Naive thymus-derived CD4-positive, alpha-beta T cell (primary cell): ENCODE measurements around the gene CD93. TPM values are rescaled to one million over a fixed set of nuclear protein-coding genes. Genes with fewer than 3 reads are reported as not detected.

Experiments used
- ATAC-seq: fragments of 150-1000 bp; cut with Tn5 transposase; 2 replicates; pipeline ENCODE4 v1.10.0; 2021; ENCODE audit warnings: mild to moderate bottlenecking, moderate library complexity
- CTCF ChIA-PET: fragments of 350-600 bp; sonication (Branson Sonifier 250); formaldehyde crosslinking; loops from one replicate; lab custom pipeline; 2021; ENCODE audit warnings: antibody characterized with exemption; lab: Charles Lee
- POLR2A ChIA-PET: fragments of 350-600 bp; sonication (Branson Sonifier 250); formaldehyde crosslinking; loops from one replicate; lab custom pipeline; 2021; ENCODE audit warnings: antibody characterized with exemption, inconsistent platforms; lab: Charles Lee
- DNase-seq, 9 donors: peaks; one replicate each; pipeline versions ENCODE4 v3.0.0 to v3.0.0-alpha.2; 2020 to 2022; ENCODE audit warnings: mixed read lengths in 1 of 9
- H3K27ac ChIP-seq: one replicate; pipeline ENCODE4 v1.7.0; 2013; ENCODE audit warnings: mild to moderate bottlenecking, low read depth, low read length, moderate library complexity
- H3K27me3 ChIP-seq, 2 donors: one replicate each; pipeline ENCODE4 v1.7.0; 2013; ENCODE audit warnings: low read length in 2 of 2, mild to moderate bottlenecking in 2 of 2, moderate library complexity in 2 of 2; ENCODE audit not compliant: control insufficient read depth in 2 of 2, insufficient read depth in 2 of 2
- H3K36me3 ChIP-seq, 3 experiments: 1 replicate in 2 of 3; 2 replicates in 1 of 3; pipeline ENCODE4 v1.7.0; 2013; ENCODE audit warnings: low read length in 3 of 3, mild to moderate bottlenecking in 3 of 3, moderate library complexity in 1 of 3; ENCODE audit not compliant: insufficient read depth in 3 of 3, control insufficient read depth in 2 of 3
- H3K4me1 ChIP-seq, 2 donors: one replicate each; pipeline ENCODE4 v1.7.0; 2013; ENCODE audit warnings: low read length in 2 of 2, mild to moderate bottlenecking in 2 of 2, moderate library complexity in 1 of 2; ENCODE audit not compliant: control insufficient read depth in 2 of 2, insufficient read depth in 2 of 2
- H3K4me3 ChIP-seq: 2 replicates; pipeline ENCODE4 v1.7.0; 2013; ENCODE audit warnings: mild to moderate bottlenecking, low read length
- H3K9me3 ChIP-seq, 3 experiments: 1 replicate in 2 of 3; 2 replicates in 1 of 3; pipeline ENCODE4 v1.7.0; 2013; ENCODE audit warnings: low read length in 3 of 3; ENCODE audit not compliant: control insufficient read depth in 2 of 3
- H3K27ac Mint-ChIP-seq, 9 donors: one replicate each; pipeline ENCODE4 v1.8.0; 2020 to 2022; ENCODE audit warnings: mixed read lengths in 9 of 9, mild to moderate bottlenecking in 8 of 9, moderate library complexity in 5 of 9, inconsistent platforms in 2 of 9
- H3K27me3 Mint-ChIP-seq, 5 donors: one replicate each; pipeline ENCODE4 v1.8.0; 2021 to 2022; ENCODE audit warnings: mixed read lengths in 5 of 5, mild to moderate bottlenecking in 1 of 5
- H3K36me3 Mint-ChIP-seq, 5 donors: one replicate each; pipeline ENCODE4 v1.8.0; 2020 to 2022; ENCODE audit warnings: mixed read lengths in 5 of 5, mild to moderate bottlenecking in 3 of 5, inconsistent platforms in 1 of 5
- H3K4me1 Mint-ChIP-seq, 7 donors: one replicate each; pipeline ENCODE4 v1.8.0; 2020 to 2022; ENCODE audit warnings: mixed read lengths in 7 of 7, mild to moderate bottlenecking in 3 of 7, inconsistent platforms in 1 of 7
- H3K4me3 Mint-ChIP-seq, 10 donors: one replicate each; pipeline ENCODE4 v1.8.0; 2020 to 2022; ENCODE audit warnings: mild to moderate bottlenecking in 10 of 10, mixed read lengths in 10 of 10, moderate library complexity in 6 of 10, inconsistent platforms in 2 of 10
- H3K9me3 Mint-ChIP-seq, 11 donors: one replicate each; pipeline ENCODE4 v1.8.0; 2020 to 2022; ENCODE audit warnings: mixed read lengths in 11 of 11, mild to moderate bottlenecking in 4 of 11, inconsistent platforms in 1 of 11, moderate library complexity in 1 of 11
- intact Hi-C, 2 donors: fragments of 100-400 bp; cut with micrococcal nuclease; formaldehyde crosslinking; loops; one replicate each; pipeline ENCODE4 v1.15.1; 2023
- polyA plus RNA-seq, 2 donors: library from polyadenylated mRNA; unstranded; fragments of 300-500 nt; fragmentation: Illumina TruSeq; gene quantifications; one replicate each; pipeline ENCODE4 v1.2.3, GENCODE V29; 2021
- total RNA-seq, 6 experiments: library from RNA in 5 of 6; stranded (reverse) in 5 of 6; gene quantifications; 1 replicate in 5 of 6; 2 replicates in 1 of 6; pipeline ENCODE4 v1.2.3 and lab custom pipeline; 2021 to 2026

CD93 gene
- total and polyA plus RNA-seq, 7 experiments from 2014 or later: 0.02 to 61.2 (median 2.6) TPM; not detected in 1

DNA sequence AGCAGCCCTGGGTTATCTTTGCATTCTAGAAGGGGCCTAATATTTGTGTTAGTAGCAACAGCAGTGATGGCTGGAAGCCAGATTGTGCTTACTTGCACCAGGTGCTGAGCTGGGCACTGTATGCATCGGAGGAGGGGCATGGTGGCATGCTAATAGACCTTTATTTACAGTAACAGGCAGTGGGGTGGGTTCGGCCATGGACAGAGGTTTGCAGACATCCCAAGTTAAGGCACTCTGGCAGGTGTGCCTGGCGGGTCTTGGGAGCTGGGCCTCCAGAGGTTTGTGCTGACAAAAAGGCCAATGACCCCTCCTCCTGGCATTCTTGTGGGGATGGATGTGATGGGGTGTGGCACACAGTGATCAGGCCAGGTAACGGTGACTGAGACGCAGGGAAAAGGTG, 39.0 kb upstream of the CD93 start:
- peaks cover 0 to 11% (median 7%) of the 10 kb centered on the region in 5 donors for H3K27me3 Mint-ChIP-seq
- no peaks in the 10 kb centered on the region for H3K36me3 Mint-ChIP-seq
- Histone ChIP-seq H3K27ac (no peak overlapping the region), H3K27me3 (no peaks in the 10 kb centered on the region), H3K36me3 (no peaks in the 10 kb centered on the region), H3K4me3 (no peak overlapping the region), H3K9me3 (no peaks in the 10 kb centered on the region), H3K4me1 (no peaks in the 10 kb centered on the region)
- H3K27ac Mint-ChIP-seq: no peak overlapping the region
- peaks cover 0 to 2% (median 0%) of the 10 kb centered on the region in 11 donors for H3K9me3 Mint-ChIP-seq
- ATAC-seq (no peak), DNase-seq (no peak)
- H3K4me3 Mint-ChIP-seq: no peak overlapping the region
- intact Hi-C loops: no loop called here
- H3K4me1 Mint-ChIP-seq: peaks cover 0 to 13% (median 0%) of the 10 kb centered on the region in 7 donors
- POLR2A ChIA-PET: no interaction called here
- CTCF ChIA-PET: no interaction called here

DNA sequence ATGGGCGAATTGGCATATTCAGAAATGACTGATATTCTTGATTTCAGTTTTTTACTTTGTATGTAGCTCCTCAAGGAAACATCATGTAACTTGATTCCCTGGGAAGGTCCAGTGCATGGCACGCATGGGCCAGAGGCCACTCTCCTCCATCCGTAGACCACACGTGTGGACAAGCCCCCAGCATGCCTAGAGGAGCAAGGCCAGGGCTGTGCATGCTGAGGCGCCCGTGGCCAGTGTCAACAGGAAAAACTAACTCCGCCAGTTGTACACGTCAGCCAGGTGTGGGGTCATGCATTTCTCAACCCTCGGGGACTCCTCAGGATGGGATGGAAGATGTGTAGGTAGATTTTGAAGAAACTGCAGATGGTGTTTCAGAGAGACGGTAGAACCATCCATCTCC, 37.8 kb upstream of the CD93 start:
- Mint-ChIP-seq H3K4me1 (peaks cover 0 to 10% (median 0%) of the 10 kb centered on the region in 7 donors), H3K27me3 (peaks cover 0 to 14% (median 9%) of the 10 kb centered on the region in 5 donors), H3K9me3 (peaks cover 0 to 2% (median 0%) of the 10 kb centered on the region in 11 donors), H3K36me3 (no peaks in the 10 kb centered on the region), H3K27ac (no peak overlapping the region), H3K4me3 (no peak overlapping the region)
- Histone ChIP-seq H3K36me3 (no peaks in the 10 kb centered on the region), H3K27ac (no peak overlapping the region), H3K4me1 (no peaks in the 10 kb centered on the region), H3K4me3 (no peak overlapping the region), H3K9me3 (no peaks in the 10 kb centered on the region), H3K27me3 (no peaks in the 10 kb centered on the region)
- CTCF ChIA-PET: no interaction called here
- ATAC-seq (no peak), DNase-seq (no peak)
- POLR2A ChIA-PET: no interaction called here
- intact Hi-C loops: no loop called here

GRCh38 chr20:23122796-23123655, 36.9 kb upstream of the CD93 start:
- intact Hi-C loops: no loop called here
- peaks cover 0 to 2% (median 0%) of the 10 kb centered on the region in 11 donors for H3K9me3 Mint-ChIP-seq
- ChIA-PET POLR2A (no interaction called here), CTCF (no interaction called here)
- H3K36me3 Mint-ChIP-seq: no peaks in the 10 kb centered on the region
- H3K4me3 ChIP-seq: no peak overlapping the region
- no peaks in the 10 kb centered on the region for H3K36me3 ChIP-seq
- DNase-seq (no peak), ATAC-seq (no peak)
- H3K27me3 Mint-ChIP-seq: peaks cover 0 to 14% (median 9%) of the 10 kb centered on the region in 5 donors
- H3K4me3 Mint-ChIP-seq: no peak overlapping the region
- no peak overlapping the region for H3K27ac ChIP-seq
- H3K27me3 ChIP-seq: no peaks in the 10 kb centered on the region
- H3K4me1 Mint-ChIP-seq: peaks cover 0 to 10% (median 0%) of the 10 kb centered on the region in 7 donors
- H3K9me3 ChIP-seq: no peaks in the 10 kb centered on the region
- H3K4me1 ChIP-seq: no peaks in the 10 kb centered on the region
- H3K27ac Mint-ChIP-seq: no peak overlapping the region

GRCh38 chr20:23122321-23122720, 36.2 kb upstream of the CD93 start:
- ChIA-PET CTCF (no interaction called here), POLR2A (no interaction called here)
- Mint-ChIP-seq H3K4me1 (peaks cover 0 to 10% (median 0%) of the 10 kb centered on the region in 7 donors), H3K27ac (no peak overlapping the region), H3K36me3 (no peaks in the 10 kb centered on the region), H3K9me3 (peaks cover 0 to 2% (median 0%) of the 10 kb centered on the region in 11 donors), H3K4me3 (no peak overlapping the region), H3K27me3 (peaks cover 0 to 14% (median 9%) of the 10 kb centered on the region in 5 donors)
- Histone ChIP-seq H3K27me3 (no peaks in the 10 kb centered on the region), H3K4me1 (no peaks in the 10 kb centered on the region), H3K27ac (no peak overlapping the region), H3K36me3 (no peaks in the 10 kb centered on the region), H3K4me3 (no peak overlapping the region), H3K9me3 (no peaks in the 10 kb centered on the region)
- intact Hi-C loops: no loop called here
- DNase-seq: no peak
- ATAC-seq: no peak

DNA sequence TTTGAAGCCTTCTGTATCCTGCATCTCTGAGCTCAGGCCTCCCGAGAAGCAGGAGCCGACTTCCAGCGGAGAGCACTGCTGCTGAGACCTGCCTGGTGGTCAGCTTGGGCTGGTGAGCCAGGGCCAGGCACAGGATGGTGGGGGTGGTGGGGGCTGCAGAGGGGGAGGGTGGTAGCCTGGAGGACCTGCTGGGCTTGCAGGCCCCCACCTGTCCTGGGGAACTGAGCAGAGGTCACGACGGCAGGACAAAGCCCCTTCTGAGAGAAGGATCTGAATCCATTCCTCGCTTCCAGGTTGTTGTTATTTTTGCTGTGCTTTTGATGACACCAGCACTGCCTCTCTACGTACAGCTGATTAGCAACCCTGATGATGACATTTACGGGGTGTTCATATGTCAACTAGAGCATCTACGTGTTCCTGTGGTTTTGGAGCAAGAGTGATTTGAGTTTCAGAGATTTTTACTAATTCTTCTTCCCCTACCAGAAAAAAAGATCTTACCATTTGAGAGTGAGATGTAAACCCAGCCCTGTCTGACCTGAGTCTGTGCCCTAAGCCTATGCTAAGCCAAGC, 35.7 kb upstream of the CD93 start:
- Histone ChIP-seq H3K4me1 (no peaks in the 10 kb centered on the region), H3K36me3 (no peaks in the 10 kb centered on the region), H3K4me3 (no peak overlapping the region), H3K27me3 (no peaks in the 10 kb centered on the region), H3K27ac (no peak overlapping the region), H3K9me3 (no peaks in the 10 kb centered on the region)
- Mint-ChIP-seq H3K27me3 (peaks cover 0 to 14% (median 9%) of the 10 kb centered on the region in 5 donors), H3K4me1 (peaks cover 0 to 6% (median 0%) of the 10 kb centered on the region in 7 donors), H3K36me3 (no peaks in the 10 kb centered on the region), H3K27ac (no peak overlapping the region), H3K4me3 (no peak overlapping the region), H3K9me3 (peaks cover 0 to 2% (median 0%) of the 10 kb centered on the region in 11 donors)
- ATAC-seq (no peak), DNase-seq (no peak)
- intact Hi-C loops: no loop called here
- ChIA-PET CTCF (no interaction called here), POLR2A (no interaction called here)

- no peak overlapping the region for H3K27ac ChIP-seq
- H3K9me3 ChIP-seq: no peaks in the 10 kb centered on the region
- Mint-ChIP-seq H3K27ac (no peak overlapping the region), H3K36me3 (no peaks in the 10 kb centered on the region), H3K9me3 (peaks cover 0 to 2% (median 0%) of the 10 kb centered on the region in 11 donors), H3K4me1 (peaks cover 0 to 5% (median 0%) of the 10 kb centered on the region in 7 donors), H3K4me3 (no peak overlapping the region), H3K27me3 (peaks cover 0 to 14% (median 9%) of the 10 kb centered on the region in 5 donors)
- no peaks in the 10 kb centered on the region for H3K27me3 ChIP-seq
- no peak overlapping the region for H3K4me3 ChIP-seq
- intact Hi-C loops: no loop called here
- ATAC-seq (no peak), DNase-seq (no peak)
- CTCF ChIA-PET: no interaction called here
- H3K4me1 ChIP-seq: no peaks in the 10 kb centered on the region
- no peaks in the 10 kb centered on the region for H3K36me3 ChIP-seq
- POLR2A ChIA-PET: no interaction called here
These were observed 35.0 kb upstream of the CD93 start for GRCh38 chr20:23120936-23121750.
